Endothelial cell of umbilical vein (primary cell): ENCODE data around the gene PDGFRA. TPM values are rescaled to one million over a fixed set of nuclear protein-coding genes. Genes with fewer than 3 reads are reported as not detected.

Experiments used
- BruUV-seq: library from RNA; stranded (reverse); fragments of 400-500 nt; replicated peaks from 2 replicates; lab custom pipeline; 2021; lab: Mats Ljungman, UMichigan
- CTCF ChIA-PET: fragments of 300-600, 350-600 bp; sonication (Branson Sonifier 250); formaldehyde crosslinking; loops from one replicate; lab custom pipeline; 2021; ENCODE audit warnings: antibody characterized with exemption, inconsistent platforms; lab: Charles Lee
- POLR2A ChIA-PET: fragments of 300-600, 350-600 bp; sonication (Branson Sonifier 250); formaldehyde crosslinking; loops from one replicate; lab custom pipeline; 2021; ENCODE audit warnings: antibody characterized with exemption, inconsistent platforms; lab: Charles Lee
- DNase-seq: peaks from one replicate; pipeline ENCODE4 v3.0.0-alpha.2; 2011; ENCODE audit warnings: low read depth, low spot score
- FAIRE-seq: peaks from 2 replicates; lab custom pipeline; 2011; peaks lifted over from hg19 to GRCh38; lab: Jason Lieb, UNC
- H2AFZ ChIP-seq: 2 replicates; pipeline ENCODE4 v1.6.0; 2012; ENCODE audit warnings: low read depth, low read length, control low read depth, inconsistent platforms
- H3K27ac ChIP-seq: 2 replicates; pipeline ENCODE4 v1.5.1; 2011; ENCODE audit warnings: low read depth, mild to moderate bottlenecking, control low read depth, low read length, moderate library complexity; ENCODE audit not compliant: insufficient read depth
- H3K27me3 ChIP-seq, 2 experiments: 2 replicates each; pipeline versions ENCODE4 v1.6.0 to v1.6.1; 2011; ENCODE audit warnings: low read length in 2 of 2, mixed read lengths in 1 of 2; ENCODE audit not compliant: control insufficient read depth in 2 of 2, insufficient read depth in 2 of 2
- H3K36me3 ChIP-seq, 2 experiments: 2 replicates in 1 of 2; 3 replicates in 1 of 2; pipeline ENCODE4 v1.5.1; 2011; ENCODE audit warnings: low read length in 2 of 2, mild to moderate bottlenecking in 1 of 2, moderate library complexity in 1 of 2; ENCODE audit not compliant: control insufficient read depth in 2 of 2, insufficient read depth in 2 of 2; ENCODE audit errors: extremely low read depth in 1 of 2
- H3K4me1 ChIP-seq: 3 replicates; pipeline ENCODE4 v1.5.1; 2011; ENCODE audit warnings: mild to moderate bottlenecking, low read length; ENCODE audit not compliant: control insufficient read depth, insufficient read depth; ENCODE audit errors: extremely low read depth
- H3K4me2 ChIP-seq: 2 replicates; pipeline ENCODE4 v1.6.1; 2011; ENCODE audit warnings: low read length, control low read depth, mixed read lengths; ENCODE audit not compliant: insufficient read depth
- H3K4me3 ChIP-seq, 3 experiments: fragments of 200-600 bp in 1 of 3; sonication (generic), shearing (Covaris generic) in 1 of 3; replicated peaks in 1 of 3; 2 replicates each; pipeline ENCODE4 v1.5.1; 2011 to 2016; ENCODE audit warnings: control low read depth in 3 of 3, low read length in 3 of 3, mild to moderate bottlenecking in 2 of 3, inconsistent platforms in 1 of 3, low read depth in 1 of 3, moderate library complexity in 1 of 3; ENCODE audit not compliant: insufficient read depth in 1 of 3
- H3K79me2 ChIP-seq: 2 replicates; pipeline ENCODE4 v1.6.0; 2012; ENCODE audit warnings: low read length, inconsistent platforms; ENCODE audit not compliant: control insufficient read depth, insufficient read depth
- H3K9ac ChIP-seq: replicated peaks from 2 replicates; pipeline ENCODE3; 2011; ENCODE audit warnings: low read length, control low read depth; ENCODE audit not compliant: insufficient read depth; ENCODE audit errors: extremely low read depth
- H3K9me1 ChIP-seq: replicated peaks from 3 replicates; pipeline ENCODE4 v1.6.0; 2011; ENCODE audit warnings: mild to moderate bottlenecking, low read length; ENCODE audit not compliant: control insufficient read depth, insufficient read depth; ENCODE audit errors: extremely low read depth
- H3K9me3 ChIP-seq: replicated peaks from 2 replicates; pipeline ENCODE4 v1.5.1; 2012; ENCODE audit warnings: low read length, inconsistent platforms; ENCODE audit not compliant: control insufficient read depth, insufficient read depth
- H4K20me1 ChIP-seq: replicated peaks from 2 replicates; pipeline ENCODE3; 2011; ENCODE audit warnings: mild to moderate bottlenecking, low read length; ENCODE audit not compliant: control insufficient read depth, insufficient read depth; ENCODE audit errors: extremely low read depth
- EZH2 ChIP-seq: IDR thresholded peaks from 2 replicates; pipeline ENCODE4 v1.6.1; 2012; ENCODE audit warnings: borderline replicate concordance, low read depth, mild to moderate bottlenecking, moderate library complexity, low read length, inconsistent platforms; ENCODE audit not compliant: severe bottlenecking
- FOS ChIP-seq: IDR thresholded peaks from 2 replicates; pipeline ENCODE4 v1.6.1; 2011; ENCODE audit warnings: mild to moderate bottlenecking, low read length, moderate library complexity, borderline replicate concordance; ENCODE audit not compliant: insufficient read depth
- GATA2 ChIP-seq: IDR thresholded peaks from 2 replicates; pipeline ENCODE4 v1.7.0; 2011; ENCODE audit warnings: low read depth, mild to moderate bottlenecking, moderate library complexity, mixed read lengths, low read length; ENCODE audit not compliant: insufficient read length, insufficient read depth
- JUN ChIP-seq: IDR thresholded peaks from 2 replicates; pipeline ENCODE4 v1.6.1; 2011; ENCODE audit warnings: borderline replicate concordance, low read depth; ENCODE audit not compliant: insufficient read length, insufficient read depth
- MAX ChIP-seq: IDR thresholded peaks from 2 replicates; pipeline ENCODE4 v1.6.1; 2011; ENCODE audit not compliant: insufficient read depth, insufficient read length
- MYC ChIP-seq: IDR thresholded peaks from one replicate; pipeline ENCODE4 v1.6.1; 2011; ENCODE audit warnings: mild to moderate bottlenecking, low read depth, low read length
- POLR2A ChIP-seq: IDR thresholded peaks from 2 replicates; pipeline ENCODE4 v1.6.1; 2012; ENCODE audit warnings: low read depth, mild to moderate bottlenecking, control low read depth, low read length
- POLR2AphosphoS5 ChIP-seq: IDR thresholded peaks from 2 replicates; pipeline ENCODE4 v1.6.1; 2012; ENCODE audit warnings: low read depth, mild to moderate bottlenecking, control low read depth, low read length, moderate library complexity; ENCODE audit not compliant: insufficient read depth
- dilution Hi-C: fragments of 300-500 bp; cut with MboI; formaldehyde crosslinking; loops from one replicate; pipeline ENCODE4 v1.15.0; 2019; ENCODE audit warnings: low sequenced_read_pairs; ENCODE audit not compliant: extremely low pct_ligation_motif_present
- intact Hi-C: fragments of 100-400 bp; cut with micrococcal nuclease; formaldehyde crosslinking; loops from one replicate; pipeline ENCODE4 v1.10.0; 2022
- polyA plus RNA-seq, 4 experiments: library from polyadenylated mRNA; depleted of rRNA in 3 of 4; stranded (reverse) in 3 of 4; unstranded in 1 of 4; fragments of >200 nt; gene quantifications; 2 replicates each; pipeline versions ENCODE4 v1.2.1 to v1.2.3, GENCODE V29; 2011 to 2012; ENCODE audit warnings: missing spikeins in 1 of 4
- total RNA-seq: library from RNA; stranded (reverse); gene quantifications from 2 replicates; pipeline ENCODE4 v1.2.3, GENCODE V29; 2021
- TF ChIP-seq, protein P1 (sequence below), 2 donors: IDR thresholded peaks; 1 replicate in 1 of 2; 2 replicates in 1 of 2; pipeline ENCODE4 v1.5.1; 2011; ENCODE audit warnings: low read length in 2 of 2, mild to moderate bottlenecking in 2 of 2, moderate library complexity in 2 of 2, control low read depth in 1 of 2, inconsistent platforms in 1 of 2, low read depth in 1 of 2; ENCODE audit not compliant: insufficient read depth in 1 of 2; ENCODE audit errors: extremely low read depth in 1 of 2

Gene PDGFRA
- total and polyA plus RNA-seq, 2 donors (not counting 3 experiments of a cell fraction or from before 2014, with no cell fraction given) = 0.19 to 0.55 TPM

- H3K27ac ChIP-seq = no peak overlapping the region
- no peaks in the 10 kb centered on the region for H3K79me2 ChIP-seq
- peak overlapping the region; percentile 15 to 52 (median 19) for H3K4me3 ChIP-seq
- no peak overlapping the region for H3K9ac ChIP-seq
- no peaks in the 10 kb centered on the region for H4K20me1 ChIP-seq
- no peaks in the 10 kb centered on the region for H3K9me1 ChIP-seq
- TF ChIP-seq POLR2A (no peak), MAX (no peak), EZH2 (no peak)
- TF ChIP-seq, protein P1, sequence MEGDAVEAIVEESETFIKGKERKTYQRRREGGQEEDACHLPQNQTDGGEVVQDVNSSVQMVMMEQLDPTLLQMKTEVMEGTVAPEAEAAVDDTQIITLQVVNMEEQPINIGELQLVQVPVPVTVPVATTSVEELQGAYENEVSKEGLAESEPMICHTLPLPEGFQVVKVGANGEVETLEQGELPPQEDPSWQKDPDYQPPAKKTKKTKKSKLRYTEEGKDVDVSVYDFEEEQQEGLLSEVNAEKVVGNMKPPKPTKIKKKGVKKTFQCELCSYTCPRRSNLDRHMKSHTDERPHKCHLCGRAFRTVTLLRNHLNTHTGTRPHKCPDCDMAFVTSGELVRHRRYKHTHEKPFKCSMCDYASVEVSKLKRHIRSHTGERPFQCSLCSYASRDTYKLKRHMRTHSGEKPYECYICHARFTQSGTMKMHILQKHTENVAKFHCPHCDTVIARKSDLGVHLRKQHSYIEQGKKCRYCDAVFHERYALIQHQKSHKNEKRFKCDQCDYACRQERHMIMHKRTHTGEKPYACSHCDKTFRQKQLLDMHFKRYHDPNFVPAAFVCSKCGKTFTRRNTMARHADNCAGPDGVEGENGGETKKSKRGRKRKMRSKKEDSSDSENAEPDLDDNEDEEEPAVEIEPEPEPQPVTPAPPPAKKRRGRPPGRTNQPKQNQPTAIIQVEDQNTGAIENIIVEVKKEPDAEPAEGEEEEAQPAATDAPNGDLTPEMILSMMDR (IDR thresholded peaks at IDR 0.05; ENCODE audit: extremely low read depth in 1 of 2, insufficient read depth in 1 of 2, low read depth in 1 of 2, low read length in 2 of 2) = peak; percentile 72 to 88
- intact Hi-C loops = loop anchor here (1.0 kb wide), 1 partner anchor 320 kb away; no protein-coding TSS in a partner anchor
- no peaks in the 10 kb centered on the region for H3K36me3 ChIP-seq
- ChIA-PET POLR2A (no interaction called here), CTCF (interaction anchor here (0.8 to 5.3 kb wide), 12 partner anchors 284 to 1213 kb away, joined by 3 to 45 read pairs (median 4); no protein-coding TSS in a partner anchor)
- H3K9me3 ChIP-seq = no peaks in the 10 kb centered on the region
- BruUV-seq = no TSS peak
- dilution Hi-C loops = no loop called here
- H3K4me2 ChIP-seq = peak overlapping the region; percentile 87
- no peak for DNase-seq
- H2AFZ ChIP-seq = peak overlapping the region; percentile 56
- H3K4me1 ChIP-seq = peaks cover 41% of the 10 kb centered on the region
- H3K27me3 ChIP-seq = peaks cover 65 to 78% of the 10 kb centered on the region in 2 experiments
- peak; percentile 82 for FAIRE-seq
These were observed 1.0 kb upstream of the PDGFRA start for GRCh38 chr4:54228056-54228527.

GRCh38 chr4:54228546-54228945 is 547 bp upstream of the PDGFRA start:
- BruUV-seq = no TSS peak
- no peaks in the 10 kb centered on the region for H3K9me1 ChIP-seq
- H3K9me3 ChIP-seq = no peaks in the 10 kb centered on the region
- no peak overlapping the region for H3K4me2 ChIP-seq
- no peaks in the 10 kb centered on the region for H3K36me3 ChIP-seq
- intact Hi-C loops = loop anchor here (1.0 kb wide), 1 partner anchor 320 kb away; no protein-coding TSS in a partner anchor
- no peak overlapping the region for H3K9ac ChIP-seq
- ChIA-PET CTCF (interaction anchor here (0.8 to 5.3 kb wide), 11 partner anchors 285 to 1214 kb away, joined by 3 to 45 read pairs (median 4); no protein-coding TSS in a partner anchor), POLR2A (no interaction called here)
- DNase-seq (no peak), FAIRE-seq (no peak)
- no peak overlapping the region for H3K4me3 ChIP-seq
- H2AFZ ChIP-seq = no peak overlapping the region
- no peak overlapping the region for H3K27ac ChIP-seq
- peaks cover 65 to 78% of the 10 kb centered on the region in 2 experiments for H3K27me3 ChIP-seq
- dilution Hi-C loops = no loop called here
- TF ChIP-seq FOS = no peak
- no peak for TF ChIP-seq GATA2
- no peak for TF ChIP-seq POLR2A
- no peak for TF ChIP-seq MAX
- no peak for TF ChIP-seq EZH2
- no peak for TF ChIP-seq MYC
- no peak for TF ChIP-seq POLR2AphosphoS5
- no peak for TF ChIP-seq JUN
- TF ChIP-seq, protein P1 (IDR thresholded peaks at IDR 0.05; ENCODE audit: extremely low read depth in 1 of 2, insufficient read depth in 1 of 2, low read depth in 1 of 2, low read length in 2 of 2) = no peak
- no peaks in the 10 kb centered on the region for H3K79me2 ChIP-seq
- H4K20me1 ChIP-seq = no peaks in the 10 kb centered on the region
- peaks cover 42% of the 10 kb centered on the region for H3K4me1 ChIP-seq
